Measurements from ENCODE around the gene RPS3A. TPM values are rescaled to one million over a fixed set of nuclear protein-coding genes. Genes with fewer than 3 reads are reported as not detected.
A peak's percentile ranks its signal among the peaks of the same experiment; 100 is the strongest.

RPS3A gene
- total RNA-seq, 1 experiment from 2014 or later: 2,679 TPM

- Histone ChIP-seq H3K79me2 (ENCODE audit: insufficient read depth, low read length) (no peaks in the 10 kb centered on the region), H3K23me2 (ENCODE audit: insufficient read length, low read depth, low read length, poor library complexity, severe bottlenecking) (no peaks in the 10 kb centered on the region), H2BK12ac (ENCODE audit: insufficient read length, low read depth, low read length) (no peak overlapping the region), H3K14ac (ENCODE audit: insufficient read depth, low read length) (no peak overlapping the region), H4K8ac (replicated peaks; ENCODE audit: insufficient read length, low read depth, low read length) (no peak overlapping the region), H2AFZ (ENCODE audit: low read length) (no peak overlapping the region), H3T11ph (ENCODE audit: low read length) (no peak overlapping the region), H3K9ac (ENCODE audit: extremely low read depth, insufficient read length, low read length) (no peak overlapping the region), H4K20me1 (ENCODE audit: control insufficient read depth, insufficient read depth, insufficient read length) (no peaks in the 10 kb centered on the region), H4K5ac (ENCODE audit: insufficient read length, low read depth, low read length) (no peak overlapping the region), H3K79me1 (ENCODE audit: insufficient read depth, low read depth, low read length, poor library complexity, severe bottlenecking) (no peaks in the 10 kb centered on the region), H3K18ac (ENCODE audit: insufficient read length, low read depth, low read length) (no peak overlapping the region), H3K56ac (ENCODE audit: insufficient read length, low read depth, low read length) (no peak overlapping the region), H2BK5ac (ENCODE audit: insufficient read length, low read length) (no peak overlapping the region), H2BK20ac (ENCODE audit: low read depth, low read length, poor library complexity, severe bottlenecking) (no peak overlapping the region), H3K27ac (ENCODE audit: insufficient read length, low read depth, low read length) (no peak overlapping the region), H2BK15ac (ENCODE audit: low read depth, low read length) (no peak overlapping the region), H3K4ac (ENCODE audit: low read depth, low read length) (no peak overlapping the region), H4K91ac (ENCODE audit: insufficient read length, low read depth, low read length) (no peak overlapping the region), H3K23ac (ENCODE audit: insufficient read length, low read depth, low read length) (no peak overlapping the region), H2BK120ac (ENCODE audit: low read depth, low read length, poor library complexity, severe bottlenecking) (no peak overlapping the region), H3K27me3 (ENCODE audit: insufficient read depth, low read length) (no peaks in the 10 kb centered on the region), H3K4me1 (ENCODE audit: insufficient read depth, low read length) (no peaks in the 10 kb centered on the region), H3K9me3 (ENCODE audit: control insufficient read depth, low read depth, low read length) (no peaks in the 10 kb centered on the region), H2AK5ac (ENCODE audit: insufficient read length, low read length) (no peak overlapping the region), H3K4me2 (ENCODE audit: insufficient read depth, insufficient read length, low read length) (no peak overlapping the region)
- H3K4me1 Mint-ChIP-seq: peaks cover 7 to 8% of the 10 kb centered on the region in 2 experiments; a peak in 3 of 4 replicates
- TF ChIP-seq, protein P1, sequence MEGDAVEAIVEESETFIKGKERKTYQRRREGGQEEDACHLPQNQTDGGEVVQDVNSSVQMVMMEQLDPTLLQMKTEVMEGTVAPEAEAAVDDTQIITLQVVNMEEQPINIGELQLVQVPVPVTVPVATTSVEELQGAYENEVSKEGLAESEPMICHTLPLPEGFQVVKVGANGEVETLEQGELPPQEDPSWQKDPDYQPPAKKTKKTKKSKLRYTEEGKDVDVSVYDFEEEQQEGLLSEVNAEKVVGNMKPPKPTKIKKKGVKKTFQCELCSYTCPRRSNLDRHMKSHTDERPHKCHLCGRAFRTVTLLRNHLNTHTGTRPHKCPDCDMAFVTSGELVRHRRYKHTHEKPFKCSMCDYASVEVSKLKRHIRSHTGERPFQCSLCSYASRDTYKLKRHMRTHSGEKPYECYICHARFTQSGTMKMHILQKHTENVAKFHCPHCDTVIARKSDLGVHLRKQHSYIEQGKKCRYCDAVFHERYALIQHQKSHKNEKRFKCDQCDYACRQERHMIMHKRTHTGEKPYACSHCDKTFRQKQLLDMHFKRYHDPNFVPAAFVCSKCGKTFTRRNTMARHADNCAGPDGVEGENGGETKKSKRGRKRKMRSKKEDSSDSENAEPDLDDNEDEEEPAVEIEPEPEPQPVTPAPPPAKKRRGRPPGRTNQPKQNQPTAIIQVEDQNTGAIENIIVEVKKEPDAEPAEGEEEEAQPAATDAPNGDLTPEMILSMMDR (conservative IDR thresholded peaks at IDR 0.05): no peak
- no peak for DNase-seq
- no peaks in the 10 kb centered on the region for H3K9me3 Mint-ChIP-seq
- H3K4me3 Mint-ChIP-seq: no peak overlapping the region
- no peaks in the 10 kb centered on the region for H3K27me3 Mint-ChIP-seq (ENCODE audit: low read depth)
- H3K27ac Mint-ChIP-seq: peak overlapping the region in 1 of 3 experiments; percentile 37; a peak in 1 of 7 replicates
- H3K36me3 Mint-ChIP-seq (ENCODE audit: insufficient read depth in 1 of 3, low read depth in 3 of 3): peaks cover 14 to 36% (median 20%) of the 10 kb centered on the region in 3 experiments; a peak in 6 of 7 replicates
- WGBS (ENCODE audit: extremely low coverage, insufficient read length, low lambda C conversion rate): no CpG with 5 or more reads among the region's 4 CpGs
Observed at GRCh38 chr4:151148261-151148660, 48.8 kb downstream of the RPS3A start.

Measured in H9 (cell line).